HepG2 (cell line): Measurements from ENCODE around the gene EEA1. TPM values are rescaled to one million over a fixed set of nuclear protein-coding genes. Genes with fewer than 3 reads are reported as not detected.

Experiments used
- ATAC-seq: fragments of 200-7000 bp; cut with Tn5 transposase; 3 replicates; pipeline ENCODE4 v1.9.1; 2020; ENCODE audit warnings: mild to moderate bottlenecking, moderate library complexity
- BruUV-seq: library from RNA; stranded (reverse); fragments of 400-500 nt; replicated peaks from 2 replicates; lab custom pipeline; 2021; lab: Mats Ljungman, UMichigan
- CTCF ChIA-PET: fragments of 300-600 bp; formaldehyde crosslinking; extraction: SDS; loops from one replicate; lab custom pipeline; 2021; ENCODE audit warnings: low total read pairs, inconsistent platforms, low intra/inter-chr PET ratio; lab: Yijun Ruan, JAX
- POLR2A ChIA-PET: fragments of 350-600 bp; sonication (Branson Sonifier 250); formaldehyde crosslinking; loops from one replicate; lab custom pipeline; 2020; ENCODE audit warnings: antibody characterized with exemption, inconsistent platforms; lab: Yijun Ruan, JAX
- DNase-seq: peaks from one replicate; pipeline ENCODE4 v3.0.0-alpha.2; 2015; ENCODE audit warnings: low spot score
- FAIRE-seq: peaks from 3 replicates; lab custom pipeline; 2011; peaks lifted over from hg19 to GRCh38; lab: Jason Lieb, UNC
- H2AFZ ChIP-seq: one replicate; pipeline ENCODE4 v1.6.1; 2011; ENCODE audit warnings: low read length, inconsistent platforms
- H3K27ac ChIP-seq: fragments of 300-600 bp; 3 replicates; pipeline ENCODE4 v1.8.0; 2011; ENCODE audit warnings: mixed run types, mild to moderate bottlenecking, mixed read lengths, low read length, inconsistent platforms; ENCODE audit not compliant: insufficient read depth; ENCODE audit errors: extremely low read length
- H3K27me3 ChIP-seq, 2 experiments: fragments of 200-600 bp in 1 of 2; 2 replicates in 1 of 2; 3 replicates in 1 of 2; pipeline versions ENCODE4 v1.6.0 to v1.8.0; 2011; ENCODE audit warnings: low read length in 2 of 2, mild to moderate bottlenecking in 2 of 2, moderate library complexity in 2 of 2, inconsistent platforms in 1 of 2; ENCODE audit not compliant: insufficient read depth in 2 of 2, control insufficient read depth in 1 of 2
- H3K36me3 ChIP-seq, 2 experiments: fragments of 200-600 bp in 1 of 2; replicated peaks in 1 of 2; 2 replicates in 1 of 2; 3 replicates in 1 of 2; pipeline versions ENCODE4 v1.5.1 to v1.8.0; 2011; ENCODE audit warnings: low read length in 2 of 2, inconsistent platforms in 1 of 2; ENCODE audit not compliant: insufficient read depth in 2 of 2, control insufficient read depth in 1 of 2
- H3K4me1 ChIP-seq: 2 replicates; pipeline ENCODE4 v1.5.1; 2012; ENCODE audit warnings: low read length, inconsistent platforms; ENCODE audit not compliant: insufficient read depth
- H3K4me2 ChIP-seq: 2 replicates; pipeline ENCODE4 v1.6.0; 2011; ENCODE audit warnings: low read depth, low read length, inconsistent platforms
- H3K4me3 ChIP-seq, 3 experiments: fragments of 200-600 bp in 1 of 3; sonication (generic), shearing (Covaris generic) in 1 of 3; replicated peaks in 1 of 3; 2 replicates each; pipeline ENCODE4 v1.5.1; 2011 to 2016; ENCODE audit warnings: low read length in 3 of 3, inconsistent platforms in 2 of 3, low read depth in 2 of 3, mild to moderate bottlenecking in 2 of 3, control low read depth in 1 of 3, mixed read lengths in 1 of 3; ENCODE audit not compliant: insufficient read depth in 1 of 3
- H3K79me2 ChIP-seq: one replicate; pipeline ENCODE4 v1.6.1; 2011; ENCODE audit warnings: low read length, inconsistent platforms; ENCODE audit not compliant: insufficient read depth
- H3K9ac ChIP-seq: 2 replicates; pipeline ENCODE4 v1.6.0; 2011; ENCODE audit warnings: mild to moderate bottlenecking, low read depth, low read length, inconsistent platforms; ENCODE audit not compliant: insufficient read depth
- H3K9me3 ChIP-seq: 2 replicates; pipeline ENCODE4 v1.5.1; 2012; ENCODE audit warnings: mild to moderate bottlenecking, low read length
- H4K20me1 ChIP-seq: 2 replicates; pipeline ENCODE4 v1.6.0; 2011; ENCODE audit warnings: inconsistent platforms, mild to moderate bottlenecking, low read length, moderate library complexity; ENCODE audit not compliant: insufficient read depth
- AGO2 ChIP-seq: fragments of 200-400 bp; formaldehyde crosslinking; optimal IDR thresholded peaks from 2 replicates; pipeline ENCODE3; 2017; ENCODE audit warnings: mild to moderate bottlenecking, low read depth, low read length, moderate library complexity
- GPN1 ChIP-seq: sonication (generic); formaldehyde crosslinking; IDR thresholded peaks from 2 replicates; pipeline ENCODE4 v1.5.1; 2020; ENCODE audit warnings: missing genetic modification reagents, borderline replicate concordance
- ISL2 ChIP-seq: sonication (generic); formaldehyde crosslinking; IDR thresholded peaks from 2 replicates; pipeline ENCODE4 v1.5.0; 2020; ENCODE audit warnings: missing genetic modification reagents
- MTA1 ChIP-seq: sonication (generic); formaldehyde crosslinking; IDR thresholded peaks from 2 replicates; pipeline ENCODE4 v1.4.0; 2020; ENCODE audit warnings: missing genetic modification reagents, mild to moderate bottlenecking, borderline replicate concordance
- RAD51 ChIP-seq: fragments of 450-650 bp; IDR thresholded peaks from 2 replicates; pipeline ENCODE4 v1.6.1; 2016; ENCODE audit warnings: borderline replicate concordance
- ZNF3 ChIP-seq: IDR thresholded peaks from 2 replicates; pipeline ENCODE4 v1.7.0; 2017; ENCODE audit warnings: inconsistent platforms
- ZNF879 ChIP-seq: sonication (generic); formaldehyde crosslinking; IDR thresholded peaks from 2 replicates; pipeline ENCODE4 v1.8.1; 2023; ENCODE audit warnings: missing genetic modification reagents
- WGBS: methylation state at CpG from one replicate; pipeline ENCODE4 v1.1.6; 2017; ENCODE audit warnings: low lambda C conversion rate; 5-methylcytosine and 5-hydroxymethylcytosine counted together
- in situ Hi-C: cut with HindIII; loops from 2 replicates; pipeline ENCODE4 v1.10.0; 2017; ENCODE audit warnings: low pct_unique_long_range_greater_than_20kb; ENCODE audit not compliant: extremely low pct_ligation_motif_present
- intact Hi-C: fragments of 100-400 bp; cut with micrococcal nuclease; formaldehyde crosslinking; loops from one replicate; pipeline ENCODE4 v1.10.0; 2022; ENCODE audit not compliant: unreplicated experiment
- polyA plus RNA-seq, 8 experiments: library from polyadenylated mRNA; depleted of rRNA in 3 of 8; stranded (reverse) in 7 of 8; unstranded in 1 of 8; fragments of >200 nt; fragmentation: Illumina TruSeq in 4 of 8; extraction: Trizol in 4 of 8; gene quantifications; 2 replicates each; pipeline versions ENCODE4 v1.2.1 to v1.2.3, GENCODE V29; 2011 to 2016; ENCODE audit warnings: low read depth in 4 of 8, missing spikeins in 1 of 8, mixed read lengths in 1 of 8; ENCODE audit not compliant: insufficient read depth in 1 of 8
- total RNA-seq, 5 experiments: library from RNA; depleted of rRNA; stranded (reverse); fragments of >200 nt; fragmentation: Illumina TruSeq; extraction: Trizol; gene quantifications; 2 replicates each; pipeline ENCODE4 v1.2.3, GENCODE V29; 2016; ENCODE audit warnings: low read depth in 1 of 5
- TF ChIP-seq, protein P1 (sequence below): sonication (generic); formaldehyde crosslinking; IDR thresholded peaks from 2 replicates; pipeline ENCODE4 v1.8.1; 2023; ENCODE audit warnings: mild to moderate bottlenecking, missing genetic modification reagents
- TF ChIP-seq, protein P2 (sequence below): sonication (generic); formaldehyde crosslinking; IDR thresholded peaks from 2 replicates; pipeline ENCODE4 v1.4.0; 2020; ENCODE audit warnings: mild to moderate bottlenecking, low read depth, missing genetic modification reagents

Gene EEA1
- total and polyA plus RNA-seq, 2 of the 13 experiments (the other 11 are each of a cell fraction or from before 2014, with no cell fraction given) = 5.0 to 19.3 TPM

DNA sequence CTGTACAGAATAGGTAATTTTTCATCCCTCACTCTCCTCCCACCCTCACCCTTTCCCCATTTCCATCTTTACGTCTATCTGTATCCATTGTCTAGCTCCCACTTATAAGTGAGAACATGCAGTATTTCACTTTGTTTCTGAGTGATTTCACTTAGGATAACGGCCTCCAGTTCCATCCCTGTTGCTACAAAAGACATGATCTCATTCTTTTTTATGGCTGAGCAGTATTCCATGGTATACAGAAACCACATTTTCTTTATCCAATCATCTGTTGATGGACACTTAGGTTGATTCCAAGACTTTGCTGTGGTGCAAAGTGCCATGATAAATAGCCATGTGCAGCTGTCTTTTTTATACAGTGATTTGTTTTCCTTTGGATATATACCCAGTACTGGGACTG lies 16.4 kb downstream of the EEA1 start:
- Histone ChIP-seq H3K9me3 (peaks cover 9% of the 10 kb centered on the region; the same call in 1 of the 2 replicates), H3K79me2 (peaks cover 75% of the 10 kb centered on the region), H3K27ac (no peak overlapping the region), H3K9ac (no peak overlapping the region), H2AFZ (no peak overlapping the region), H3K4me3 (no peak overlapping the region), H4K20me1 (no peaks in the 10 kb centered on the region), H3K27me3 (no peaks in the 10 kb centered on the region), H3K36me3 (no peaks in the 10 kb centered on the region; a peak in 1 of 5 replicates), H3K4me2 (no peak overlapping the region), H3K4me1 (no peaks in the 10 kb centered on the region)
- FAIRE-seq (no peak), ATAC-seq (no peak), DNase-seq (no peak)
- no TSS peak for BruUV-seq
- ChIA-PET CTCF (no interaction called here), POLR2A (no interaction called here)
- intact Hi-C loops (no loop called here), in situ Hi-C loops (no loop called here)
- TF ChIP-seq ISL2 (CRISPR knock-in tag) = no peak
- TF ChIP-seq, protein P1, sequence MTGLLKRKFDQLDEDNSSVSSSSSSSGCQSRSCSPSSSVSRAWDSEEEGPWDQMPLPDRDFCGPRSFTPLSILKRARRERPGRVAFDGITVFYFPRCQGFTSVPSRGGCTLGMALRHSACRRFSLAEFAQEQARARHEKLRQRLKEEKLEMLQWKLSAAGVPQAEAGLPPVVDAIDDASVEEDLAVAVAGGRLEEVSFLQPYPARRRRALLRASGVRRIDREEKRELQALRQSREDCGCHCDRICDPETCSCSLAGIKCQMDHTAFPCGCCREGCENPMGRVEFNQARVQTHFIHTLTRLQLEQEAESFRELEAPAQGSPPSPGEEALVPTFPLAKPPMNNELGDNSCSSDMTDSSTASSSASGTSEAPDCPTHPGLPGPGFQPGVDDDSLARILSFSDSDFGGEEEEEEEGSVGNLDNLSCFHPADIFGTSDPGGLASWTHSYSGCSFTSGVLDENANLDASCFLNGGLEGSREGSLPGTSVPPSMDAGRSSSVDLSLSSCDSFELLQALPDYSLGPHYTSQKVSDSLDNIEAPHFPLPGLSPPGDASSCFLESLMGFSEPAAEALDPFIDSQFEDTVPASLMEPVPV = no peak
- no peak for TF ChIP-seq MTA1
- TF ChIP-seq ZNF3 (CRISPR knock-in tag) = no peak
- TF ChIP-seq, protein P2, sequence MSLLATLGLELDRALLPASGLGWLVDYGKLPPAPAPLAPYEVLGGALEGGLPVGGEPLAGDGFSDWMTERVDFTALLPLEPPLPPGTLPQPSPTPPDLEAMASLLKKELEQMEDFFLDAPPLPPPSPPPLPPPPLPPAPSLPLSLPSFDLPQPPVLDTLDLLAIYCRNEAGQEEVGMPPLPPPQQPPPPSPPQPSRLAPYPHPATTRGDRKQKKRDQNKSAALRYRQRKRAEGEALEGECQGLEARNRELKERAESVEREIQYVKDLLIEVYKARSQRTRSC (CRISPR knock-in tag) = no peak
- no peak for TF ChIP-seq ZNF879 (CRISPR knock-in tag)
- TF ChIP-seq GPN1 = no peak
- TF ChIP-seq AGO2 = no peak
- TF ChIP-seq RAD51 = no peak
- WGBS = 100% methylated on average over 2 of the region's 2 CpGs
